Ovary (tissue), 9 donors: ENCODE data around the gene CHD5. TPM values are rescaled to one million over a fixed set of nuclear protein-coding genes. Genes with fewer than 3 reads are reported as not detected.

Source experiments
- DNase-seq, 5 donors: peaks; one replicate each; pipeline ENCODE4 v3.0.0-alpha.2; 2019 to 2020
- H3K27ac ChIP-seq, 2 donors: fragments of 200-600 bp; one replicate each; pipeline versions ENCODE4 v1.5.1 to v1.8.0; 2019 to 2022
- H3K27me3 ChIP-seq: fragments of 200-600 bp; one replicate; pipeline ENCODE4 v1.8.0; 2022
- H3K36me3 ChIP-seq: fragments of 200-600 bp; sonication (generic); one replicate; pipeline ENCODE4 v1.5.1; 2019
- H3K4me1 ChIP-seq: one replicate; pipeline ENCODE4 v1.8.1; 2013; ENCODE audit warnings: mild to moderate bottlenecking, moderate library complexity; ENCODE audit not compliant: insufficient read depth
- H3K4me3 ChIP-seq: fragments of 200-600 bp; sonication (generic); one replicate; pipeline ENCODE4 v1.5.1; 2017
- H3K9me3 ChIP-seq, 2 donors: fragments of 200-600 bp in 1 of 2; sonication (generic) in 1 of 2; one replicate each; pipeline versions ENCODE4 v1.5.1 to v1.8.1; 2013 to 2019; ENCODE audit warnings: mild to moderate bottlenecking in 1 of 2, moderate library complexity in 1 of 2
- CTCF ChIP-seq, 3 donors: fragments of 450-650 bp in 2 of 3; fragments of 200-600 bp in 1 of 3; IDR thresholded peaks; one replicate each; pipeline versions ENCODE4 v1.5.1 to v1.8.0; 2016 to 2022; ENCODE audit warnings: antibody characterized with exemption in 3 of 3, mild to moderate bottlenecking in 1 of 3
- EP300 ChIP-seq: sonication (generic); formaldehyde crosslinking; IDR thresholded peaks from one replicate; pipeline ENCODE4 v1.6.1; 2017; ENCODE audit warnings: antibody characterized with exemption
- POLR2A ChIP-seq: fragments of 450-650 bp; IDR thresholded peaks from one replicate; pipeline ENCODE4 v1.6.1; 2017; ENCODE audit warnings: antibody characterized with exemption, mild to moderate bottlenecking, moderate library complexity
- WGBS, 3 donors: extraction: QIAGEN DNeasy Blood & Tissue Kit in 1 of 3; methylation state at CpG; one replicate each; pipeline versions ENCODE4 v1.1.5 to v1.1.7; 2013 to 2017; 5-methylcytosine and 5-hydroxymethylcytosine counted together
- intact Hi-C, 4 donors: fragments of 100-400 bp; cut with DNase I; formaldehyde crosslinking; loops; one replicate each; pipeline versions ENCODE4 v1.11.0 to v1.15.1; 2022 to 2023
- polyA plus RNA-seq, 2 donors: library from polyadenylated mRNA; stranded (reverse); fragments of 200-250 nt in 1 of 2; fragments of 350-450 nt in 1 of 2; fragmentation: Illumina TruSeq in 1 of 2; extraction: RNeasy Lipid Tissue Mini Kit (QIAGEN cat#74804) in 1 of 2; gene quantifications; one replicate each; pipeline ENCODE4 v1.2.3, GENCODE V29; 2013 to 2014
- total RNA-seq, 7 donors: library from RNA; depleted of rRNA in 2 of 7; stranded (reverse); fragments of >200 nt in 2 of 7; fragmentation: NEBNext Ultra II Directional in 3 of 7; extraction: Animal tissue kit (Norgen Biotek cat#: 25700) in 3 of 7; gene quantifications; one replicate each; pipeline versions ENCODE4 v1.1.0 to v1.2.4, GENCODE V29; 2016 to 2023
- donor health status: DM: no; HTN: no; CAD: no; lungs with moderate emphysema.
- donor health status: DM: no; HTN: no; CAD: no.
- donor health status: Bipolar disorder and iron deficiency.
- donor health status: DM: yes; HTN: yes; CAD: no.
- donor health status: DM: no; HTN: no; CAD: no.
- donor health status: DM: yes; HTN: yes; CAD: no.

CHD5 gene
- total and polyA plus RNA-seq, 9 donors, result under 0.01 to 0.54 (median 0.23) TPM

- Histone ChIP-seq H3K4me1 (peaks cover 14% of the 10 kb centered on the region), H3K4me3 (no peak overlapping the region), H3K36me3 (no peaks in the 10 kb centered on the region), H3K27me3 (no peaks in the 10 kb centered on the region), H3K9me3 (no peaks in the 10 kb centered on the region), H3K27ac (no peak overlapping the region)
- TF ChIP-seq POLR2A, result no peak
- TF ChIP-seq CTCF (IDR thresholded peaks at IDR 0.05), result no peak
- TF ChIP-seq EP300, result no peak
- WGBS, 3 donors, result 54 to 76% (median 59%) methylated on average over 23 to 24 of the region's 24 CpGs
- DNase-seq, result peak in 3 of 5 donors; percentile 23 to 54 (median 28)
- intact Hi-C loops, result no loop called here
Observed at GRCh38 chr1:6098303-6099215, 81.6 kb downstream of the CHD5 start.

- H3K27ac ChIP-seq, result no peak overlapping the region
- H3K27me3 ChIP-seq, result no peaks in the 10 kb centered on the region
- peak in 1 of 5 donors; percentile 16 for DNase-seq
- TF ChIP-seq EP300 (no peak), CTCF (IDR thresholded peaks at IDR 0.05) (no peak), POLR2A (no peak)
- H3K36me3 ChIP-seq, result no peaks in the 10 kb centered on the region
- WGBS, 3 donors, result 90 to 95% (median 94%) methylated on average over 17 of the region's 17 CpGs
- H3K4me3 ChIP-seq, result no peak overlapping the region
- H3K4me1 ChIP-seq, result peaks cover 8% of the 10 kb centered on the region
- intact Hi-C loops, result no loop called here
- H3K9me3 ChIP-seq, result no peaks in the 10 kb centered on the region
Observed at GRCh38 chr1:6097824-6098223, 82.3 kb downstream of the CHD5 start.

- intact Hi-C loops, result no loop called here
- no peaks in the 10 kb centered on the region for H3K36me3 ChIP-seq
- no peak for DNase-seq
- no peak overlapping the region for H3K4me3 ChIP-seq
- no peak overlapping the region for H3K27ac ChIP-seq
- peaks cover 5% of the 10 kb centered on the region for H3K4me1 ChIP-seq
- 95 to 97% (median 97%) methylated on average over 11 to 15 of the region's 15 CpGs for WGBS, 3 donors
- H3K27me3 ChIP-seq, result no peaks in the 10 kb centered on the region
- no peaks in the 10 kb centered on the region for H3K9me3 ChIP-seq
- TF ChIP-seq EP300 (no peak), POLR2A (no peak), CTCF (IDR thresholded peaks at IDR 0.05) (no peak)
Observed at GRCh38 chr1:6097117-6097595, 83.0 kb downstream of the CHD5 start.

GRCh38 chr1:6096243-6097116 is 83.6 kb downstream of the CHD5 start:
- 88 to 93% (median 90%) methylated on average over 23 of the region's 23 CpGs for WGBS, 3 donors
- H3K27ac ChIP-seq, result no peak overlapping the region
- H3K36me3 ChIP-seq, result no peaks in the 10 kb centered on the region
- peak in 1 of 5 donors; percentile 19 for DNase-seq
- no peak overlapping the region for H3K4me3 ChIP-seq
- no peaks in the 10 kb centered on the region for H3K27me3 ChIP-seq
- peaks cover 1% of the 10 kb centered on the region for H3K4me1 ChIP-seq
- TF ChIP-seq POLR2A, result no peak
- no peak for TF ChIP-seq EP300
- TF ChIP-seq CTCF (IDR thresholded peaks at IDR 0.05), result no peak
- intact Hi-C loops, result no loop called here
- H3K9me3 ChIP-seq, result no peaks in the 10 kb centered on the region
